SK-N-SH treated with all-trans-retinoic acid at 6 μM for 48 hours (cell line): Measurements from ENCODE around the gene PPP1R36.

ENCODE experiments used
- ZFP30 ChIP-seq: fragments of 450-650 bp; formaldehyde crosslinking; IDR thresholded peaks from 2 replicates; pipeline ENCODE4 v1.5.0; 2022; ENCODE audit warnings: mild to moderate bottlenecking, moderate library complexity
- ZNF565 ChIP-seq: fragments of 450-650 bp; formaldehyde crosslinking; conservative IDR thresholded peaks from 2 replicates; pipeline ENCODE4 v1.5.0; 2020; ENCODE audit warnings: low read depth, mild to moderate bottlenecking, moderate library complexity
- TF ChIP-seq, protein P1 (sequence below): fragments of 250-450 bp; sonication (Bioruptor Pico); IDR thresholded peaks from 2 replicates; pipeline ENCODE4 v1.8.0; 2020; ENCODE audit warnings: mild to moderate bottlenecking, moderate library complexity, borderline replicate concordance

DNA sequence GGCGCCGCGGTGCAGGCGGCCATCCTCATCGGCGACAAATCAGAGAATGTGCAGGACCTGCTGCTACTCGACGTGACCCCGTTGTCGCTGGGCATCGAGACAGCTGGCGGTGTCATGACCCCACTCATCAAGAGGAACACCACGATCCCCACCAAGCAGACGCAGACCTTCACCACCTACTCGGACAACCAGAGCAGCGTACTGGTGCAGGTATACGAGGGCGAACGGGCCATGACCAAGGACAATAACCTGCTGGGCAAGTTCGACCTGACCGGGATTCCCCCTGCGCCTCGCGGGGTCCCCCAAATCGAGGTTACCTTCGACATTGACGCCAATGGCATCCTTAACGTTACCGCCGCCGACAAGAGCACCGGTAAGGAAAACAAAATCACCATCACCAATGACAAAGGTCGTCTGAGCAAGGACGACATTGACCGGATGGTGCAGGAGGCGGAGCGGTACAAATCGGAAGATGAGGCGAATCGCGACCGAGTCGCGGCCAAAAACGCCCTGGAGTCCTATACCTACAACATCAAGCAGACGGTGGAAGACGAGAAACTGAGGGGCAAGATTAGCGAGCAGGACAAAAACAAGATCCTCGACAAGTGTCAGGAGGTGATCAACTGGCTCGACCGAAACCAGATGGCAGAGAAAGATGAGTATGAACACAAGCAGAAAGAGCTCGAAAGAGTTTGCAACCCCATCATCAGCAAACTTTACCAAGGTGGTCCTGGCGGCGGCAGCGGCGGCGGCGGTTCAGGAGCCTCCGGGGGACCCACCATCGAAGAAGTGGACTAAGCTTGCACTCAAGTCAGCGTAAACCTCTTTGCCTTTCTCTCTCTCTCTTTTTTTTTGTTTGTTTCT is 7.6 kb upstream of the PPP1R36 start:
- TF ChIP-seq ZFP30 (CRISPR knock-in tag) (no peak), ZNF565 (CRISPR knock-in tag) (no peak)
- TF ChIP-seq, protein P1, sequence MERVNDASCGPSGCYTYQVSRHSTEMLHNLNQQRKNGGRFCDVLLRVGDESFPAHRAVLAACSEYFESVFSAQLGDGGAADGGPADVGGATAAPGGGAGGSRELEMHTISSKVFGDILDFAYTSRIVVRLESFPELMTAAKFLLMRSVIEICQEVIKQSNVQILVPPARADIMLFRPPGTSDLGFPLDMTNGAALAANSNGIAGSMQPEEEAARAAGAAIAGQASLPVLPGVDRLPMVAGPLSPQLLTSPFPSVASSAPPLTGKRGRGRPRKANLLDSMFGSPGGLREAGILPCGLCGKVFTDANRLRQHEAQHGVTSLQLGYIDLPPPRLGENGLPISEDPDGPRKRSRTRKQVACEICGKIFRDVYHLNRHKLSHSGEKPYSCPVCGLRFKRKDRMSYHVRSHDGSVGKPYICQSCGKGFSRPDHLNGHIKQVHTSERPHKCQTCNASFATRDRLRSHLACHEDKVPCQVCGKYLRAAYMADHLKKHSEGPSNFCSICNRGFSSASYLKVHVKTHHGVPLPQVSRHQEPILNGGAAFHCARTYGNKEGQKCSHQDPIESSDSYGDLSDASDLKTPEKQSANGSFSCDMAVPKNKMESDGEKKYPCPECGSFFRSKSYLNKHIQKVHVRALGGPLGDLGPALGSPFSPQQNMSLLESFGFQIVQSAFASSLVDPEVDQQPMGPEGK (CRISPR knock-in tag) = no peak
